CD4-positive, alpha-beta T cell treated with Interleukin-4 for 1 hour (primary cell): ENCODE results near the gene METTL23.
"Not testable (repeated sequence)": the region's sequence is repeated elsewhere in the genome, so short reads cannot be mapped to it uniquely, and the experiment has no call there.

ENCODE experiments used
- DNase-seq, 2 donors: peaks; one replicate each; pipeline ENCODE4 v3.0.0-alpha.2; 2020 to 2022

The METTL23 gene

DNA sequence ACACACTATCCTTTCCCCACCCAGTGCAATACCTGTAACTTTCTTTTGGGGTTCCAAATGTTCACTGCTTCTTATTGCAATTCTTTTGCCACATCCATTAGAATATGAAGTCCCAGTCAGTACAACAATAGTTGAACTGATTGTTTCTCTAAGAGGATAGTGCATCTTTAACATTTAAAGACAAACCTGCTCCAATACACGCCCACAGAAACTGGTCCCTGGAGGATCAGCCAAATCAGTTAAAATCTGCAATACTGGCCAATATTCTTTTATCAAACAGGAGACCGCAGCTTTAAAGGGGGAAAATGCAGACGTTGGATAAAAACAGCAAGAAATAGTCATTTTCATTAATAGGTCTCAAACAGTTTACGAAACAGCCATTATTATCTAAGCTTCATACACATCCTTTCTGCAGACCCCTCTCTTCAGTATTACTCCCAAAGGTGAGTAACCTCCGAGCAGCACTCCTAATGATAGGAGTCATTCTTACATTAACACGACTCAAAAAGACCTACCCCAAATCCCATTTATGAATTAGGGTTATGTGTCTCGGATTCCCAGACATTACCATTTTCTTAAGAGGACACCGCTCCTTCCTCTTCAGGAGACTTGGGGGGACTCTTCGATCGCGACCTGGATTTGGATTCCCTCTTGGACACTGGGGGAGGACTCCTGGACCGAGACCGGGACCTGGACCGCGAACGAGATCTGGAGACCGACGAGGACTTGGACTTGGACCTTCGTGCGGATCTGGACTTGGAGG is 9.1 kb downstream of the METTL23 start:
- DNase-seq = peak in 1 of 2 donors; percentile 31

DNA sequence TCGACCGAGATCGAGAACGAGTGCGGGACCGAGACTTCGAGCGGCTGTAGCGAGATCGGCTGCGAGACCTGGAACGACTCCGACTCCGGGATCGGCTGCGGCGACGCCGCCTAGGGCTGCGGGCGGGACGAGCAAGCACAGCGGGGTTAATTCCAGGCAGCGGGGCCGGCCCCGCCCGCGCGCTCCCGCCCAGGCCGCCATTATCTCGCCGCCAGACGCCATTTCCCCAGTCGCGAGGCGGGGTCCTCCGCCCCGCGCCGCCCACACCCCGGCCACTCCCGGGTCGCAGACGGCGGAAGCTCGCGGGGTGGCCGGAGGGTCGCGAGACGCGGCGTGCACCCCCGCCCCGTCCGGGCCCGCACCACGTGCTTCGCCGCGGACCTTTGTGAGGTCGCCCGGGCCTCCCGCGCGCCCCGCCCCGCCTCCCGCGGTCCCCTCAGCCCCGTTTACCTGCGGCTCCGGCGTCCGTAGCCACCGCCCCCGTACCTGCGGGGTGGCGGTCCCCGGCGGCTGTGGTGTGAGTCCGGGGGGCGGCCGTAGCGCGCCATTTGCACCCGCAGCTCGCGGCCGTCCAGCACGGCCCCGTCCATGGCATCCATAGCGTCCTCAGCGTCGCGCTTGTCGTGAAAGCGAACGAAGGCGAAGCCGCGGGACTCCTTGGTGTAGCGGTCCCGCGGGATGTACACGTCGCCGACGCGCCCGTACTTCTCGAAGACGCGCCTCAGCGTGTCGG is 9.9 kb downstream of the METTL23 start:
- peak; percentile 68 to 72 for DNase-seq

DNA sequence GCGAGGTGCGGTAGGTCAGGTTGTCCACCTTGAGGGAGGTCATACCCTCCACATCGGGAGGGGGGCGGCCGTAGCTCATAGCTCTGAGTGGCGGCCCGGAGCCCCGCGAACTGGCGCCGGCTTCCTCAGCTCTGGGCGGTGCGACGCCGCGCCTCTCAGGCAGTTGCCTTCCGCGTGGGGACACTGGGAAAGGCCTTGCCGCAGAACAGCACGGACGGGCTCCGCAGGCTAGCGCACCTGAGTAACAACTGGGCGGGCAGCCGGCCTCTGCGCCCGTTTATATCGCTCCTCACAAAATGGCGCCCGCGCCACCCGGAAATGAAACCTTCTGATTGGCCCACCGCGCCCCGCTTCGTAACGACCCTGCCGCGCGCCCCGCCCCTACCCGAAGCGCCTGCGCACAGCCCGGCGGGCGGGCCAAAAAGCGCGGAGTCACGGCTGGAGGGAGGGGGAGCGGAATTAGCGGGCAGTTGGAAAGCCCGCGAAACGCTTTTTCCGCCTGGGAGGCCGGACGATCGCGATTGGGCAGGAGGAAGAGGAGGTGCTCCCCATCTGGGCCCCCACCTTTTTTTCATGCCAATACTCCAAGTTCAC is 10.5 kb downstream of the METTL23 start, which contains the start of gene SRSF2:
Gene SRSF2 (minus strand): TSS at position 250 of the 594 bp plus-strand sequence. CDS start 171 bp downstream, at position 79.
- DNase-seq = peak; percentile 99

DNA sequence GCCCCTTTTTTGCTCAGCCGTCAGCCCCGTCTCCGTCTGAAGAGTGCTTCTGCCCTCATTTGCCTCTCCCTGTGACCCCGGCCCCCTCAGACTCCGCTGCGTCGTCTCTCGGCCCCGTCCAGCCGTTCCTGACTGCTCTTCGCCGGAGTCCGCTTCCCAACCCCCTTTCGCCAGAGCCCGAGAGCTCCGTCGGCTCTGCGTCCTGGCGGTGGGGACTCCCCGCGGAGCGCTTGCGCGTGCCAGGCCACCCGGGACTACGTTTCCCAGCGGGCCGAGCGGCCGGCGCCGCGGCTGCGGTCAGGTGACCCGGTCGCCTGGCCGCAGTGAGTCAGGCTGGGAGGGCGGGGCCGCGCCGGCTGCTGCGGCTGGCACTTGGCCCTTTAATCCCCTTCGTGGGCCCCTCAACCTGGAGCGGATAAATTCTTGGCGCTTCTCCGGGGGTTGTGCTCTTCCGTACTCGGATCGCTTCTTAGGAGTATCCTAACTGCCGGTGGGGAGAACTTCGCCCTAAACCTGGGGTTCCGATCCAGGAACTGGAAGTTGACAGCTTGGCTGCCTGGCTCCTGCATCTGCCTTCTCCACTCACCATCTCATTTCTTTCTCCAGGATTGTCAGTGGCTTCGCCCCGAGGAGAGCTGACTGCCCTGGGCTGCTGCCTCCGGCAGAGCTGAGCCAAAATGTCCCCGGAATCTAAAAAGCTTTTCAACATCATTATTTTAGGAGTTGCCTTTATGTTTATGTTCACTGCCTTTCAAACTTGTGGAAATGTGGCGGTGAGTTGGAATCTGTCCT is 11.2 kb downstream of the METTL23 start, which contains the start of gene MFSD11:
Gene MFSD11 (plus strand): TSS at position 444 of the 792 bp plus-strand sequence. CDS start 234 bp downstream, at position 678.
- DNase-seq = peak; percentile 92 to 93

DNA sequence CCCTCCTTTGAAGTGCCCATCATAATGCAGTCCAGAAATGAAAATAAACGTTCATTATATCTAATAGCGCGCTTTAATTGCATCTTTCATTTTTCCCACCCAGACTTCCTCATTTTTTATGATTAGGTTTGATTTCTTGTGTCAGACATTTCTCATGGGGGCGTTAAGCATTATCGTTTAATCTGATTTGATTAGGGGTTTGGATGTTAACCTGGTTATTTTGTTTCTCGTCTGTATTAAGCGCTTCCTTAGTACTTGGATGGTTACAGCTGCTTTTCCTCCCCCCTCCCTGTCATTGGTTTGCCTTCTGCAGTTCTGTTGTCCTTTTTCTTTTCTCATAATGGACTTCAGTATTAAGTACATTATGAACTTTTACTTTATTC is 11.8 kb downstream of the METTL23 start:
- no peak for DNase-seq

DNA sequence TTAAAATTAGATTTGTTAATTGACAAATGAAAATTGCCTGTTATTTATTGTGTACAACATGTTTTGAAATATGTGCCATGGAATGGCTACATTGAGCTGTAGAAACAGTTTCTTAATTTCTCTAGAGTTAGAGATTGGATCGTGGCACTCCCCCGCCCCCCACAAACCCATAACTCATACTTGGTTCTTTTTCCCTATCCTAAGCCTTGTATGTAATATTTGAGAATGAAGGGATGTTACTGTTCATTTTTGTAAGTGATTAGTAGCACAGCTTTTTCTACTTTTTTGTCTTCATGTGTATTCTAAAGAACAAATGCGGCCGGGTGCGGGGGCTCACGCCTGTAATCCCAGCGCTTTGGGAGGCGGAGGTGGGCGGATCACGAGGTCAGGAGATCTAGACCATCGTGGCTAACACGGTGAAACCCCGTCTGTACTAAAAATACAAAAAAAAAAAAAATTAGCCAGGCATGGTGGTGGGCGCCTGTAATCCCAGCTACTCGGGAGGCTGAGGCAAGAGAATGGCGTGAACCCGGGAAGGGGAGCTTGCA is 13.0 kb downstream of the METTL23 start:
- DNase-seq = not testable (repeated sequence)

DNA sequence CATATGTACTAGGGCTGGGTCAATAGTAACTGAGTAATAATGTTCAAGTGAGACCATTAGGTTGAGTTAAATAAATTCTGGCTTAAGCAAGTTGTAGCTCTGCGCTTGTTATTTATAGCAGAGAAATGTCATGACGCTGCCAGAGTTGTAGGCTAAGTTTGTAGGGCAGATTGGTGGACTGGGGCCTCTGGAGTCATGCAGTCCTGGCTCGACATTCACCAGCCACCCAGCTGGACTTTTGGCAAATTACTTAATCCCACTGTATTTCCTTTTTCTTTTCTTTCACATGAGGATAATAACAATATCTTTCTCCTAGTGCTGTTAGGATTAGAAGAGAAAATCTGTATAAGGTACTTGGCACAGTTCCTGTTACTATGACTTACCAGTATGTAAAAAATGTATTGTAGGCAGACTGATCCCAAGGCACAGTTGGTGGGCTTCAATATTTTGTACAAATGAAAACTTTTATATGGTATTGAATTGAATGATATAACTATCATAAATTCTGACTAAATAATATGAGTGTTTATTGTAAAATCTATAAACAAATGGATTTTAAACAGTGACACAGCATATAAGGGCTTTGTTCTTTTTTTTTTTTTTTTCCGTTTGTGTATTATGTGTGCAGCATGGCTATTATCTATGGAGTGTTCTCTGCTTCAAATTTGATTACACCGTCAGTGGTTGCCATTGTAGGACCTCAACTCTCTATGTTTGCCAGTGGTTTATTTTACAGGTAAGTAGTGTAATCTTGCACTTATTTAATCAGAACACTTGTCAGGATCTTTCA is 13.9 kb downstream of the METTL23 start:
- DNase-seq = no peak

DNA sequence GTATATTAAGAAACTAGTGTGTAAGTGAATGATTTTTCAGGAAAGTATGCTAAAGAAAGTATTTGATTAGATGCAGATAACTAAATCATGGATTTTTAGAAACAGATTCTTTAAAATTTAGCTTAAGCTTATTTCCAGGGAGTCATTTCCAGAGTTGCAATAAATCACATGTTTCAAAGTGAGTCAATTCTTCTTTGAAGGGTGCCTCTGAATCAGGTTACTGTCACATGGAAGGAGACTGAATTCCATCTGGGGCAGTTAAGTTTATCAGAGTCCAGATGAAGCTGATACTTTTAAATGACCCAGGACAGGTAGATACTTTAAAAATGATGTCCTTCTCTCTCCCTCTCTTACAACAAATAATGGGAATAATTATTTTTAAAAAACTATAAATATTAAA is 16.3 kb downstream of the METTL23 start:
- no peak for DNase-seq

DNA sequence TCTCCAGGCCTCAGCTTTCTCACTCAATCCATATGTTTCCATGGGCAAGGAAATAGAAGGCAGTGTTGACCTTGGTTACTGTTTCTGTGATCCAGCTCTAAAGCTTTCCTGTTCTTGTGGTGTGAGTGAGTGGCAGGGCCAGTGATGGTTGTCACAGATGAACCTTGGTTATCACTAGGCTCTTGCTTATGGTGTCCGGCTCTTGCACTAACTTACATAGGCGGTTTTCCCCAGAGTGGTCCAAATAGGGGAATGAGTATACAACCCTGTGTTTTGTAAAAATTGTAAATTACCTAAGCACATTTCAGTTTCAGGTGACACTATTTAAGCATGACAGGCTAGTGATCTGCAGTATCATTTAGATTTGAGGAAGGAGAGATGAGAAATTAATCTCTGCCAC is 18.1 kb downstream of the METTL23 start:
- no peak for DNase-seq

DNA sequence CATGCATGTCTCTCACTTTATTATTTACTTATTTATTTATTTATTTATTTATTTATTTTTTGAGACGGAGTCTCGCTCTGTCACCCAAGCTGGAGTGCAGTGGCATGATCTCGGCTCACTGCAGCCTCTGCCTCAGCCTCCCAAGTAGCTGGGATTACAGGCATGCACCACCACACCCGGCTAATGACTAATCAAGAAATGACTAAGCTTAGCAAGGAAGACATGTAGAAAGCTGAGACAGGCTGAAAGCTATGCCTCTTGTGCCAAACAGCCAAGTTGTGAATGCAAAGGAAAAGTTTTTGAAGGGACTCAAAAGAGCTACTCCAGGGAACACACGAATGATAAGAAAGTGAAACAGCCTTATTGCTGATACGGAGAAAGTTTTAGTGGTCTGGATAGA is 19.1 kb downstream of the METTL23 start:
- not testable (repeated sequence) for DNase-seq

DNA sequence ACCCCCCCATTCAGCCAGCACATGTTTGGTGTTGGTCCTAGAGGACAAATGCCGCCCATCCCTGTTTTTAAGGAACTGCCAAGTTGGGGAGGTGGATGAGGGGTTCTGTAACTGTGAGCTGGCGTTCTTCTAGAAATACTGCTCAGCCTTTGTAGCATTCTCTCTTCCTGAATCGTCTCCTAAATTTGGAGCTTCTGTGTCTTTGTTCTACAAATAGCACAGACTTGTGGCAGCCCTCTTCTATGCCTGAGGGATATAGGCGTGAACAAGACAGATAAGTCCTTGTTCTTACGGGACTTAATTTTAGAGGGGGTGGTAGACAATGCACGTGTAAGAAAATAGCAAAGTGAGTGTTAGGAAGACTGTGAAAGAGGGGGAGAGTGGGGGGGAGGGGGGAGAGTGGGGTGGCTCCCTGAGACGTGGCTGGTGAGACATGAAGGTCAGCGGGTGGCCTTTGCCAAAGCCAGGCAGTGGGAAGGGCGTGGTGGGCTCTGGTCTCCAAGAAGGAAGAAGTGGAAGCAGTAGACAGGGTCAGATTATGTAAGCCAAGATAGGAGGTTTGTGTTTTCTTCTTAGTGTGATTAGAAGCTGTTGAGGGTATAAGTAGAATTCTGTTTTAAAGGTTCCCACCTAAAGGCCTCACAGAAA is 21.2 kb downstream of the METTL23 start:
- no peak for DNase-seq

DNA sequence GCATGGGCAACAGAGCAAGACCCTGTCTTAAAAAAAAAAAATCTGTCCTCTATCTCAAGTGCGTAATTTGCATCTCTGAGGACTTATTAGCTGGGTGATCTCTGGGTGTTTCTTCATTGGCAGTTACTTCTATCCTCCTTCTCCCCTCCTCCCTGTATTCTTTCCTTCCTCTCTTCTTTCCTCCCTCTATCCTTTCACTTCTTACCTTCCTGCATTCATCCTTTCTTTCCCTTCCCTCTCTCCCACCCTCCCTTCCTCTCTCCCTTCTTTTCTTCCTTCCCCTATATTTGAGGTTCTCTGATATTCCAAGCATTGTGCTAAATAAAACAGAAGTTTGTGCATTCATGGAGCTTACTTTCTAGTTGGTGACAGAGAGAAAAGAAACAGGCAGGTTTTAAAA is 22.0 kb downstream of the METTL23 start:
- no peak for DNase-seq

DNA sequence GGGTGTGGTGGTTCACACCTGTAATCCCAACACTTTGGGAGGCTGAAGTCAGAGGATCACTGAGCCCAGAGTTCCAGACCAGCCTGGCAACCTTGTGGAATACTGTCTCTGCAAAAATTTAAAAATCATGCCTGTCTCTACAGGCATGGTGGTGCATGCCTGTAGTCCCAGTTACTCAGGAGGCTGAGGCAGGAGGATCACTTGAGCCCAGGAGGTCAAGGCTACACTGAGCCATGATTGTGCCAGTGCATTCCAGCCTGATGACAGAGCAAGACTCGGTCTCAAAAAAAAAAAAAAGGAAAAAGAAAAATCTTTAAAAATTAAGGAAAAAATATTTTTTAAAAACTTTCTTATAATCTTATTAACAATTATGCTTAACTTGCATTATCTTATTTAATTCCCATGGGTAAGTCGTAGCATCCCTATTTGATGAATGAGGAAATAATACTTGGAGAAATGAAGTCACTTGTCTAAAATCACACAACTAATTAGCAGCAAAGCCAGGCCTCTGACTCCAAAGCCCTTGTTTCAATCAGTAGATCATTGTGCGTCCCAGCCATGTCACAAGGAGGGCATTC is 24.9 kb downstream of the METTL23 start:
- DNase-seq = no peak

DNA sequence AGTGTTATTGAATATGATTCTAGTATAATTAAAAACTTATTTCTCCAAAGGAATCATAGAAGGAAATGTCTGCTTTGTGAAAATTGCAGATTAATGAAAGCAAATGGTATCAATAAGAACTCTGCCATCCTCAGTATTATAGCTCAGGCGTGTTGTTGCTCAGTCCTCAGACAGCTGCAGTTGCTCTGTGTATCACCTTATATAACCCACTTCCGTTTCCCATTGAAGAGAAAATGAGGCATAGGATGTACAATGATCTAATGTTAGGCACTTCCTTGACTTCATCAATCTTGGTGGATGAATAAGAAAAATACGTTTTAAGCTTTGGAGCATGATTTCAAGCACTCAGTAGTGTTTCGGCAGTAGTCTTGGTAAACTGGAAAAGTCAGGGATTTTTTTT is 25.4 kb downstream of the METTL23 start:
- peak in 1 of 2 donors; percentile 68 for DNase-seq

DNA sequence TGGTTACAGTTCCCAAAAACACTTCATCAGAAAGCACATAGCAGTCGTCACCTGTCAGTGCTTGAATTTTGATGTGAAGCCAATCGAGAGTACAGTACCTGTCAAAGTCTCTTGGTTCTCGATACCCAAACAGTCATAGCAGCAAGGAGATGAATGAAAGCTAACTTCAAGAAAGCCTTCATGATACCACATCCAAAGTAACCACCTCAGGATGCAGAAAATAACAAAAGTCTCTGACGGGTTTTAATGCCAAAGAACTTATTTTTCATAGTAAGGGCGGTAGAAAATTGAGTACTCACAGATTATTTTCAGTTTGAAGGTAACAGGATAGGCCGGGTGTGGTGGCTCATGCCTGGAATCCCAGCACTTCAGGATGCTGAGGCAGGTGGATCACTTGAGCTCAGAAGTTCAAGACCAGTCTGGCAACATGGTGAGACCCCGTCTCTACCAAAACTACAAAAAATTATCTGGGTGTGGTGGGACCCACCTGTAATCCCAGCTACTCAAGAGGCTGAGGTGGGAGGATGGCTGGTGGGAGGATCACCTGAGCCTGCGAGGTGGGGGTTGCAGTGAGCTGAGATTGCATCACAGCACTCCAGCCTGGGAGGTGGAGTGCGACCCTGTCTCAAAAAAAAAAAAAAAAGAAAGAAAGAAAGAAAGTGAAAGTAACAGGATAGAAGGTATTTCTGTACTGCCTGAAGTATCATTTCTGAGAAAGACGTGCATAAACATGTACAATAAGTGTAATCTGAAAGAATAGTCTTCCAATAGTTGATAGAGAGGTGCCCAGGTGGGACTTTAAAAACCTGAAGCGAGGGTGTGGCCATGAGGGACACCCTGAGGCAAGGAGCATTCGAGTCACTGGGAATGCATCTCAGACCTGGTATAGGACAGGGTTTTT is 26.7 kb downstream of the METTL23 start:
- peak; percentile 50 to 71 for DNase-seq

DNA sequence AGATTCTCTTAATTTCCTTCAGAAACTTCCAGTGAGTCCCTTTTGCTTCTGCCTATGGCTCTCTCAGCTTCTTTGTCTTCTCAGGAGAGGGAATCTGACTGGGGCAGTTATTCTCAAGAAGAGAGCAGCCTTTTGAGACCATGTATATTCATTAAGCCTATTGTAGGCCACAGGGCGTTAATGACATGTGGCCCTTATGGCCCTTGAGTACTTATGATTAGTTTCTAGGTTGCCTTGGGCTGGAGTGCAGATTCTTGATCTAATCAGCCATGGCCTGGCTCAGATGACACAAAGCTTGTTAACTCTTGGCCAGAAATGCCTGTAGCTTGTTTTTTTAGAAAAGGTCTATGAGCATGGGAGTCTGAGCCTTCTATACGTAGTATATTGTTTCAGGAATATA is 28.6 kb downstream of the METTL23 start:
- DNase-seq = no peak

DNA sequence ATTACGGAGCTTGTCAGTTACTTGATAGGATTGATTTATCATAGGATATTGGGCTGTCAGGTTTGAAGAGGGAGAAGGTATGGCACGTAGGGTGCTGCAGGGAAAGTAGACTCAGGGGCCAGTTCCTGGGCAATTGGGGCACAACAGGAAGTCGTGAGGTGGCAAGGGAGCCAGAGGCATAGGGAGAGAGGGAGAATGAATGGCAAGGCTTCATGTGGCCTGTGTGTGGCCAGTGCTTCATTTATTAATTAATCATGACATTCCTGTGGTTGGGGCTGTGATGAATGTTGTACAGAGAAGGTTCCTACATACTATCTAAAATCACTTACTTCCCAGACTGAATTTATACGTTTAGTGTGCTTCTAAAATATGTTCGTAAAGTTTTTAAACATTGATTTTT is 30.6 kb downstream of the METTL23 start:
- no peak for DNase-seq

DNA sequence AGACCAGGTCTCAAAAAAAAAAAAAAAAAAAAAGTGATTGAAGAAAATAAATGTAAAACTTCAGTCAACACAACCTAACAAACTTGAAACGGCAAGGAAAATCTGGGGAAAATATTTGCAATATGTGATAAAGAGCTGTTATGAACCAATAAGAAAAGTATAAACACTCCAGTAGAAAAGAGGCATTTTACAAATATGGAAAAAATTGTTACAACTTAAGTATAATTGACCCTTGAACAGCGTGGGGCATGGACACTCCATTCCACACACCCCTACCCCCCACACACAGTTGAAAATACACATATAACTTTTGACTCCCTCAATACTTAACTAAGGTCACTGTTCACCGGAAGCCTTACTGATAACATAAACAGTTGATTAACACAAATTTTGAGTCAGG is 31.9 kb downstream of the METTL23 start:
- no peak for DNase-seq

DNA sequence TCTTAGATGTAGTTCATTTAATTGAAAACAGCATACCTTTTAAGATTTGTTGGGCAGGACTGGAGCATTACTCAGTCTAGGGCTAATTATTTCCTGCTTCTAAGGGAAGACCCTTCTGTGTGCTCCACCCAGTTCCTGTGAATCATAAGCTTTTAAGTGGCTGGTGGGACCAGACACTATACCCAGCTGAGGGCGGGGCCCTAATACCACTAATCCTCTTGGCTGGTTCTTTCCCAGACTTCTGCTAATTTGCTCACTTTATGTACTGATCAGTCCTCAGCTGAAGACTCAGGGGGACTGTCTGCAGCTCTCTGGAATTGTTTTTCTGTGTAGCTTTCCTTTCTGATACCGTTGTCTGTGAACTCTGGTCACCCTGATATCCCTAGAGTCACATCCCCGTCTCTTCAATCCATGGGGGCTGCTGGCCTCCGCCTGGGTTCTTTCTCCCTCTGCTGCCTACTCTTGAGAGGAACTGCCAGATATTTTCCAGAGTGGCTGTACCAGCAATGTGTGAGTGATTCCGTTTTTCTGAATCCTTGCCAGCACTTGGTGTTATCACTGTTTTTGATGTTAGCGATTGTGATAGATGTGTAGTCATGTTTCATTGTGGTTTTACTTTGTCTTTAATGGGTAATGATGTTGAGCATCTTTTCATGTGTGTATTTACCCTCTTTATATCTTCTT is 46.3 kb downstream of the METTL23 start:
- DNase-seq = peak; percentile 68 to 82
